T-helper 1 cell (primary cell): ENCODE results near the gene POLR3C.
A peak's percentile ranks its signal among the peaks of the same experiment; 100 is the strongest.

Experiments
- DNase-seq, 5 donors: peaks; one replicate each; pipeline ENCODE4 v3.0.0-alpha.2; 2012 to 2020

The POLR3C gene

DNA sequence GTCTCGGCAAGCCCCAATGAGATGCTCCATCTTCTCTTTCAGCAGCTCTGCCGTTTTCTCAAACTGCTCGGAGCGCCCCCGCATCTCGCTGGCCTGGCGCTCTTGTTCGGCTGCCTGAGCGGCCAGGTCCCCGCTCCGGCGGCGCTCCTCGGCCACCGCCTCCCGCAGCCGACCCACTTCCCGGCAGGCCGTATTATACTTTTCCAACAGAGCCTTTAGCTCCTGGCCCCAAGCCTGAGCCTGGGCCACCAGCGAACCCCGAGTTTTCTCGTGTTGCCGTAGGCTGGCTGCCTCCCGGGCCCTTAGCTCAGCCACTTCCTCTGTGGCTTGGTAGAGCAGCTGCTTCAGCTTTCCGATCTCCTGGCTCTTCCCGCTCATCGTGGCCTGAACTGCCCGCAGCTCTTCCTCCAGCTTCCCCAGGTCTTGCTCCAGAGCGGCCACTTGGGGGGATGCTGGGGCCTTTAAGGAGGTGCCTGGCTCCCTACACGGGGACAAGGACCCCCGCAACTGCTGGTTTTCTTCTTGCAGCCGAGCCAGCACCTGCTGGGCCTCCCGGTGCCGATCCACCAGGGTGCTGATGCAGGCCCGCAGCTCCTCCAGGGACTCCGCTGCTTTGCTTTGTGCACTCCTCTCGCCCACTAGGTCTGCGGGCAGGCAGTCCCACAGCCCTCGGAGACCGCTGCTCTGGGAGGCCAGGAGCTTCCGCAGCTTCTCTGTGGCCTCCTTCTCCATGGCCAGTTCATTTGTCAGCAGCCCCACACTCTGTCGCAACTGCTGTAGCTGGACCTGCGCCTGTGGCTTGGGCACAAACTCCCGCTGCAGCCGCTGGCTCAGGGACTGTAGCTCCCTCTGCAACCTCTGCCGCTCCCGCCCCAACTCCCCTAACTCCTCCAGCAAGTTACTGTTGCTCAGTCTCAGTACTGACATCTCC, 48.3 kb downstream of the POLR3C start:
- peak in 2 of 5 donors; percentile 8 to 47 for DNase-seq

DNA sequence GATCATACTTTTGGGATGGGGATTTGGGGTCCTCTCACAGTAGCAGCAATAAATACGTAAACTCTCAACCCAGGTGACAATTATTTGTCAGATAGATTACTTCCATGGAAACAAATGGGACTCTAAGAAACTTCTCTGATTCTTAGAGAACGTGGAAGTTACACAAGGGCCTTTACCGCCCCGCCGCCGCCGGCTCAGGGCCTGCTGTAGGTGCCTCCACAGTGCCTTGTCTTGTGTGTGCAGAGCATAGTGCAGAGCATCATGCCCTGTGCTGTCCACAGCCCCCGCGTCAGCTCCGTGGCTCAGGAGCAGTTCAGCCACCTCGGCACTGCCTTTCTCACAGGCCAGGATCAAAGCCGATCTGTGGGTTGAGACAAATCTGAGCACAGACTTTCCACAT, 50.6 kb downstream of the POLR3C start:
- DNase-seq: no peak

DNA sequence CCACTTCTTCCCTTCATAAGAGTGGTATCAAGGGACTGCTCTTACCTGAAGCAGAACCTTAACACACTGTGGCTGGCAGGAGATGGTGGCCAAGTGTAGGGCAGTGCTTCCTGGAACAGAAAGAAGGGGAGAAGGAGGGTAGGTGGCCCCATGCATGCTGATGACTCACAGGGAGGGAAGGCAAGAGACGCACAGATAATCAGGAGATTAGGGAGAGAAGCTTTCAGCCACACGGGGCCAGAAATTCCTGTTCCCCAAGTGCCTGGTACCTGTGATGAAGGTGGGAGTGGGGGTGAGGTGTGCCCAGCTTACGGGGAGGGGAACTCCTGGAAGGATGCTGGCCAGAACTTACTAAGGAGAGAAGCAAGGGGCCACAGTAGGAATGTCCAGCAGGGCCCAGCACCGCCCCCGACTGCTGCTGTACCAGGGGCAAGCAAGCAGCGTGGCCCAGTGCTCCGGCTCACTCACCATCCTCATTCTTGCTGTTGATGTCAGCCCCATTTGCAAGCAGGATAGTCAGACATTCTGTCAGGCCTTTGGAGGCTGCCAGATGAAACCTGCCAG, 54.0 kb downstream of the POLR3C start:
- no peak for DNase-seq

DNA sequence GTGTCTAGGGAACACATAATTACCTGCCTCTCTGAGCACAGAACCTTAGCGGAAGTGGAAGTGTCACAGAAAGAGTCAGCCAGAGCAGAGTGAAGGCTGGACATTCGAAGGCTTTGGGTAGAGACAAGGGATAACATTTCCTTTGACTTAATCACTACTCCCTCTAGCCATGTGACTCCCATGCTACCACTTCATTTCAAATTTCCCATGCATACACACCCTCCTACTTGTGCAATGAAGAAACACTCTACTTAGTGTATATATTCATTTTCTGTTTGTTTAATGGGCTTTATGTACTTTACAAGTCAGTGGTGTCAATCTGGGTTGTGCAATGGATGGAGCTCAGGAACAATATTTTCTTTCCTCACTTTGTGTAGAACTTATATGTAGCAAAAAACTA, 54.7 kb downstream of the POLR3C start:
- DNase-seq: no peak

DNA sequence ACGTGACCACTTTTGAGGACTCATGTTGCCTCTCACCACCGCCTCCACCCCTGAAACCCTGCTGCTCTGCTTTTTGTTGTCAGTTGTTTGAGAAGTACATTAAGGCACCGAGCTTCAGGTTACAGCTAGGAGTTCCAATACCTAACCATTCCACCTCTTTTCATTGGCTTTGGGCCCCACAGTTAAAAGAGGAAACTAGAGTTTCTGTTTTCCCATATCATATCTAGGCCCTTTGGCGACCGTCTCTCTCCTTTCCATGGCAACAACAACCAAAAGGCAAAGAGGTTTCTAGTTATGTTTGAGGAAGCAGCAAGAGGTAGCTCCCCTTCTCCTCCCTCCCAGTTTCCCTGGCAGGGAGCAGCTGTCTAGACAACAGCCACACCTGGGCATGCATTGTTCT, 55.8 kb downstream of the POLR3C start:
- no peak for DNase-seq

DNA sequence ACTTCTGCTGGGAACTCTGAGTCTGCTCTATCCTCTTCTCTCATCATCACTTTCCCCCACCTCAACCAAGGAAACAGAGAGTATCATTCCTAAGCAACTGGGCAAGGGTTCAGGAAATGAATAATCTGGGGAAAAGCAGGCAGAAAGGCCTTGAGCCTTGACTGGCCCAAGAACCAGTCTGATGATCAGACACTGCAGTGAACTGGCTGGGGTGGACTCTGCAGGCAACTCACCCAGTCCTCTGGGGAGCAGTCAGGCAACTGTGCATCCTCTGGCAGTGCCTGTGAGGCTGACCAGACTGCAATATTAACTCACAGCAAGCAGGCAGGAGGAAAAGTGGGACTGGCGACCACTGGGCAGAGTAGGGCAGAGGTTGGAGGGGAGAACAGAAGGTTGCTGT, 60.7 kb downstream of the POLR3C start:
- no peak for DNase-seq

DNA sequence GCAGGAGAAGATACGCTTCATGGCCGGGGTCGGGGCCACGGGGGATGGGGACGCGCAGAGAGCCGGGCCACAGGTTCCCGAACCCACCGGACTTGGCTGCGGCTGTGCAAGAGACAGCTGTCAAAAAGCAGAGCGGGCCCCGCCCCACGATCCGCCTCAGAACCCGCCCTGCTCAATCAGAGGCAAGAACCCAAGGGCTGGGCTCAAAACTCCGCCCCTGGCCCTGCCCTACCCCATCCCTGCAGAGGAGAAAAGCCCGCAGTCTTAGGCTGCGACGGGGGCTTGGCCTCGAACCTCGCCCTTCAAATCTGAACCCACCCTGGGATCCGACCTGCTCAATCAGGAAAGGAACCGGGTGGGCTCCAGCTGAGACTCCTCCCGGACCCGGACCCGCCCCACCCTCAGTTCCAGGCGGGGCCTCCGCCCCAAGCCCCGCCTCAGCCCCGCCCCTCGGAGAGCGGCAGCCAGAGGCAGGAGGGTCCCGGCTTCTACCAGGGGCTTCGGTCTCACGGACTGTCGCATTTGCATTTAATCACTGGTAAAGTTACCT, 61.8 kb downstream of the POLR3C start, which contains the start of gene ANKRD35:
Gene ANKRD35 (minus strand): TSS at position 129 of the 550 bp plus-strand sequence. CDS start 108 bp downstream, at position 21.
- DNase-seq: peak; percentile 73 to 85 (median 83)

DNA sequence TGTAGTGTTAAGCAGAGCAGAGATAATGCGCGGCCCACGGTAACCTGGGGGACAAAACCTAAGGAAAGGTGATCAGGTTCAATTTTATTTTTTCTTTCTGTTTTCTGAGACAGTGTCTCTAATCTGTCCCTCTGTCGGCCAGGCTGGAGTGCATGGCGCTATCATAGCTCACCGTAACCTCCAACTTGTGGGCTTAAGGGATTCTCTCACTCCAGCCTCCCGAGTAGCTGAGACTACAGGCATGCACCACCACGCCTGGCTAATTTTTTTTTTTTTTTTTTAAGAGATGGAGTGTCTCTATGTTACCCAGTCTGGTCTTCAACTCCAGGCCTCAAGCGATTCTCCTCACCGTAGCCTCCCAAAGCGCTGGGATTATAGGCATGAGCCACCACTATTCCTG, 62.4 kb downstream of the POLR3C start:
- no peak for DNase-seq

DNA sequence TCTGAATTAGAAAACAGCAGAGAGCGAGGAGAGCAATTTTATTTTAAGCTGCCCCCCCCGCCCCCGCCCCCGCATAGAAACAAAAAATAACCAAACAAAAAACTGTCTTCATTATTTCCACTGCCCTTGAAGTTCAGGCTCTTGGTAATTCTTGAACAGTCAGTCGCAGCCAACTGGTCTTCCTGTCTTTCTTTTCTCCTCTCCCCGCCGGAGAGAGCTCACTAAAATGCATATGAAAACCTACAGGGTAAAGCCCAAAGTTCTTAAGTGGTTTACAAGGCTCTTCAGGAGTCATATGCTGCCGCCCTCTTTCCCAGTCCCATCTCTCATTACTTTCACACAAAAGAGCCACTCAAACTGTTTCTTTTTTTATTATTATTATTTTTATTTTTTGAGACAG, 62.8 kb downstream of the POLR3C start:
- DNase-seq: no peak

DNA sequence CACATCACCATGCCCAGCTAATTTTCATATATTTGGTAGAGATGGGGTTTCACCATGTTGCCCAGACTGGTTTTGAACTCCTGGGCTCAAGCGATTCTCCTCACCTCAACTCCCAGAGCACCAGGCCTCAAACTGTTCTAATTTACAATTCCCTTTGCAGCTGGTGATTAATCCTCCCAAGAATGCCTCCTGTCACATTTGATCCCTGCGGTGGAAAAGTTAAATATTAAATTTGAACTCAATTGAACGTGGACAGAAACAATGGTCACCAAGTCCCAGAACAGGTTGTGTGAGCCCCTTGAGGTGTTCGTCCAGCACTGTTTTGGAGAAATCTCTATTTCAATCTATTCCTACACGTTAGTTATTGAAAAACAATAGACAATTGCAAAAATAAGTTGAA, 63.6 kb downstream of the POLR3C start:
- no peak for DNase-seq

DNA sequence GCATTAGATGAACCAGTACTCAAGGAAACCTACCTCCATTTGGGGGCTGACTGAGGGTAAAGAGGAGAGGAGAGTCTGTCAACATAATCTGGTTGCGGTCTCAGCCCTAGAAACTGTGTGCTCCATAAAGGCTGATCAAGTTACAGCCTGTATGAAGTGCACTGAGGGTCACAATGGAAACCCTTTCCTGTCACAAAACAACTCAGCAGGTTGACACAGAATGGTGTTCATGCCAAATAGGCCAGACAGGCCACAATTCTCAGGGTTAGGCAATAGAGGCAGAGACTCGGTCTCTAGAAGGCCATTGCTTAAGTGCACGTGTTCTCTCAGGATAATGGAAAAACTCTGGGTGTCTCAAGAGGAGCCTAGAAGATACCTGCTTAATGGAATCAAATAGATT, 65.7 kb downstream of the POLR3C start:
- DNase-seq: no peak

DNA sequence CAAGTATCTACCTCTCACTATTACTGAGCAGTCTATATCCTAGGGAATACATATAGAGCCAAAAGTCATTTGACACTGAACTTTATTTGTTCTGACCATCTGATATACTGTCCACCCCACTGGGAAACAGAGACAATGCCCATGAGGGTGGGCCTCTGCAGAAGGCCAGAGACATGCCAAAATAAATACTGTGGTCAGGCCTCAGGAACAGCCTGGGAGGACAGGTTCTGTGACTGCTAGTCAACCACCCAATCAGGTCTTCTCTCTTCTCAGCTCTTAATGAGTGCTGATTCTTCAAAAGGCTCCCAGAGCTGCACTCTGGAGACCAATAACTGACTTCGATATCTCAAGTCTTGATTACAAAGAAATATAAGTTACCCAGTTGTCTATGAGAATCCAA, 67.1 kb downstream of the POLR3C start:
- DNase-seq: no peak

DNA sequence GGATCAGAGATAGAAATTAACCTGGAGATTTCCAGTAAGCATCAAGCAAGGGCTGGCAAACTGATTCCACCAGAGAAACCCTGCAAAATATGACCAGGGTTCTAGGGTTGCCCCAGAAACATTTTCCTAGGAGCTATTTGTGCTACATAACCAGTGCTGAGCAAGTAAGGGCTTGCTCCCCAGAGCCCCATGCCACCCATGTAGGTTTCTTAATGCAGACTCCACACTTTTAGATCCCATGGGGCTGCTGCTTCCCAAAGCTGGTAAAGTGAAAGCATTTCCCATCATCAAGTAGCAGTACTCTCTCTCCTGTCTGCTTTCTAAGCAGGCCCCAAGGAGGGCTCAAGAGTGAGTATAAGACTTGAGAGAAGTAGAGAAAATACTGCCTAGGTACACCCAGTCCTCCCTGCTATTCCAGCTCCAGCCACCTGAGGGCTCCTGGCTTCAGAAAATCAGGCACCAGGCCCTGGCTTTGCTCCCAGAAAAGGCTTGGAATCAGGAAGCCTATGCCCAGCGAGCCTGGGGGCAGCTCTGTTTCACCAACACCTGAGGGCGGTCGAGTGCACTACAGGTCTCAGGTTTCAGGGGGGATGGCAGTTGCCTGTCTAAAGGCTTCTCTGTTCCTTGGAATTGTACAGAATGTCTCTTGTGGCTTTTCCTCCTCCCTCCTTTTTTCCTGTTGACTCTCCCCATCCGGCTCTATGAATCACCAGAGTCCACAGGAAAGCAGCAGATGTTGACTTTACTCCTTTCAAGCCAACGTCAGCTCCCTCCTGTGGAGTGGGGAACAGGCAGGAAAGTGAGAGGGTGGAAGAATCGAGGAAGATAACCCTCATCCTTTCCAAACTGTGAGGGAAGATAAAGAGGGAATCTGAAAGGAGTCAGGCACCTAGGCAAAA, 67.8 kb downstream of the POLR3C start:
- DNase-seq: peak in 4 of 5 donors; percentile 21 to 42 (median 26)

DNA sequence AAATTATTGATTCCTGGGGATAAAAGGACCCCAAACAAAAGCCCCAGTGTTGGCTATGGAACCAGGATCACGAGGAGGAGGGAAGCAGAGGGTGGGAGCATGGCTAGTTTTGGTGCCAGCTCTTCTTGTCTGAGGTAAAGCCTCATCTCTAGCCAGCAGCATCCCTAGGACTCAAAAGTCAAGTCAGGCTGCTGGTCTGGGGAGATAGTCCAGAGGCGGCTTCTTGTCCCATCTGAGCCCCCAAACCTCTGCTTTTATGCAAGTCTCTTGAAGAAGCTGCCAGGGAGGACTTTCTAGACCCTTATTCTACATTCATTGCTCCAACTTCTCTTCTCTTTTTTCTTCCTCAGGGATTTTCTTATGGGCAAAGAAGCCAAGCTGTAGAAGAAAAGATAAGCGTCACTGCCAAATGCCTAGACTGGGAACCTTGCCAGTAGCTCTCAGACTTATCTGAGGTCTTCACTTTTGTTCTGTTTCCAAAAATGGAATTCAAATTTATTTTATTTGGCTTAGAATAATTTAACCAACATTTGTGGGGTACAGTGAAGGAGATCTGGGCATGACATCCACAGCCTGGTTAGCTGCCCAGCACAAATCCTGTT, 68.6 kb downstream of the POLR3C start:
- DNase-seq: no peak

DNA sequence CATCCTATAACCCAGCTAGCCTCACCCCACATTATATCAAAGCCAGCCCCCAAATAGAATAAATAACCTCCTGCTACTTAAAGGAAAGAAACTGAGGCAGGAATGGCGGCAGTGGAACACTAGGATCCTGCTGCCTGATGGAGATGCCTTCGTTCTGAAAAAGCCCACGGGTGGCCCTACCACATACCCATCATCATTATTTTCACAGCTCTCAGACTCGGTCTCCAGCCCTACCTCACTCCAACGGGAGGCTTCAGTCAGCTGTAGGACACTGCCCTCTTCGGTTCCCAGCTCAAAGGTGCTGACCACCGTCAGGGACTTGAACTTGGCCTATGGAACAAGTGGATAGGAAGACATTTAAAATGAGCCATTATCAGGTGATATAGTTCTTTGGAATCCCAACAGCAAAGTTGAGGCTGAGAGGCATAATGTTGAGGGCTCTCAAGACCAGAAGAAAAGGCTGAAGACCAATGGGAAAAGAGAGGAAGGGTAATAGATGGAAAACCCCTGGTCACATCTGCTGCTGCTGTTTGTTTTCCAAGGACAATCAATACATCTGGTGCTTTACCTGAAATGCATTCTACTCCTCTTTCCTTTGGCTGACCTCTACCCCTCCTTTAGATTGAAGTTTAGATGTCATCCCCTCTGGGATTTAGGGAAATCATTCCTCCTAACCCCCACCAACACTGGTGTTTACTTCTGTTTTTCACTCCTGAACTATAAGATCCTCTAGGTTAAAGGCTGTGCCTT, 69.5 kb downstream of the POLR3C start:
- DNase-seq: no peak
